ENCODE data around the gene LRRTM1. TPM values are rescaled to one million over a fixed set of nuclear protein-coding genes. Genes with fewer than 3 reads are reported as not detected.
A peak's percentile ranks its signal among the peaks of the same experiment; 100 is the strongest.

Gene LRRTM1
- polyA plus RNA-seq, 2 of the 4 experiments (the other 2 are of a cell fraction) = not detected

GRCh38 chr2:80255918-80256781 is 48.4 kb downstream of the LRRTM1 start:
- Histone ChIP-seq H3K27ac (no peak overlapping the region), H3K4me1 (no peaks in the 10 kb centered on the region), H3K9me3 (no peaks in the 10 kb centered on the region; the same call in 2 of the 3 replicates), H3K4me3 (no peak overlapping the region), H3K4me2 (no peak overlapping the region)
- no peak for FAIRE-seq
- 11% methylated on average over 9 of the region's 9 CpGs for WGBS (ENCODE audit: missing lambda C conversion rate)
- ChIA-PET CTCF (interaction anchor here (1.0 to 1.4 kb wide), 2 partner anchors 8 to 13 kb away, joined by 3 read pairs; no protein-coding TSS in a partner anchor), POLR2A (no interaction called here)
- no peak for ATAC-seq
- peak in 1 of 2 experiments; percentile 39 for DNase-seq (ENCODE audit: low read depth in 1 of 2, low spot score in 1 of 2)
- TF ChIP-seq POLR2AphosphoS2 (conservative IDR thresholded peaks at IDR 0.05; ENCODE audit: low read length) (no peak), SMC3 (IDR thresholded peaks at IDR 0.05) (0 out of 3 replicates have a peak, but pooled peaks have one; percentile 7), HES2 (IDR thresholded peaks at IDR 0.05) (no peak), RAD21 (conservative IDR thresholded peaks at IDR 0.05 in 1 of 2, IDR thresholded peaks at IDR 0.05 in 1 of 2) (0 out of 5 replicates have a peak, but pooled peaks of 1 of the 2 experiments have one; percentile 7)

- ChIA-PET POLR2A (no interaction called here), CTCF (interaction anchor here (1.0 kb wide), 1 partner anchor 13 kb away, joined by 3 read pairs; no protein-coding TSS in a partner anchor)
- ATAC-seq = no peak
These were observed 52.1 kb downstream of the LRRTM1 start for GRCh38 chr2:80252294-80252986.

More at GRCh38 chr2:80252294-80252986, 52.1 kb downstream of the LRRTM1 start:
- Histone ChIP-seq H3K9me3 (no peaks in the 10 kb centered on the region; the same call in 2 of the 3 replicates), H3K27ac (no peak overlapping the region), H3K4me2 (no peak overlapping the region), H3K4me1 (no peaks in the 10 kb centered on the region), H3K4me3 (no peak overlapping the region)
- WGBS (ENCODE audit: missing lambda C conversion rate) = 41% methylated on average over 7 of the region's 7 CpGs
- FAIRE-seq (no peak), DNase-seq (ENCODE audit: low read depth in 1 of 2, low spot score in 1 of 2) (no peak)
- TF ChIP-seq MAFK (IDR thresholded peaks at IDR 0.05; ENCODE audit: partially characterized antibody) (no peak), MYC (IDR thresholded peaks at IDR 0.05; ENCODE audit: borderline replicate concordance, low read length) (no peak), TP53 (CRISPR knock-in tag; IDR thresholded peaks at IDR 0.05) (no peak), ESRRA (IDR thresholded peaks at IDR 0.05; ENCODE audit: borderline replicate concordance, low read length) (no peak), SMC3 (IDR thresholded peaks at IDR 0.05) (no peak), HES2 (IDR thresholded peaks at IDR 0.05) (no peak), PHF8 (IDR thresholded peaks at IDR 0.05; ENCODE audit: borderline replicate concordance, low read depth) (no peak), RARB (CRISPR knock-in tag; IDR thresholded peaks at IDR 0.05) (no peak), HDAC2 (IDR thresholded peaks at IDR 0.05) (no peak), ZC3H11A (IDR thresholded peaks at IDR 0.05) (no peak)
